Endothelial cell of umbilical vein (primary cell): ENCODE measurements around the gene PREP.

Source experiments
- MAX ChIP-seq: IDR thresholded peaks from 2 replicates; pipeline ENCODE4 v1.6.1; 2011; ENCODE audit not compliant: insufficient read depth, insufficient read length
- MYC ChIP-seq: IDR thresholded peaks from one replicate; pipeline ENCODE4 v1.6.1; 2011; ENCODE audit warnings: mild to moderate bottlenecking, low read depth, low read length
- POLR2A ChIP-seq: IDR thresholded peaks from 2 replicates; pipeline ENCODE4 v1.6.1; 2012; ENCODE audit warnings: low read depth, mild to moderate bottlenecking, control low read depth, low read length
- POLR2AphosphoS5 ChIP-seq: IDR thresholded peaks from 2 replicates; pipeline ENCODE4 v1.6.1; 2012; ENCODE audit warnings: low read depth, mild to moderate bottlenecking, control low read depth, low read length, moderate library complexity; ENCODE audit not compliant: insufficient read depth

GRCh38 chr6:105430685-105431084, 27.8 kb upstream of the PREP start:
- TF ChIP-seq MAX (no peak), MYC (no peak), POLR2A (no peak), POLR2AphosphoS5 (no peak)
